Loucy (cell line): ENCODE measurements around the gene ALG3.
"Not testable (repeated sequence)": the region's sequence is repeated elsewhere in the genome, so short reads cannot be mapped to it uniquely, and the experiment has no call there.

Source experiments
- H2AFZ ChIP-seq: fragments of 200-600 bp; sonication (generic); 2 replicates; pipeline ENCODE4 v1.6.0; 2016; ENCODE audit warnings: antibody characterized with exemption, mild to moderate bottlenecking, low read length, moderate library complexity
- H3F3A ChIP-seq: fragments of 200-600 bp; 2 replicates; pipeline ENCODE4 v1.6.0; 2016; ENCODE audit warnings: antibody characterized with exemption, low read depth, mild to moderate bottlenecking
- H3K27me3 ChIP-seq: fragments of 200-600 bp; sonication (generic); 2 replicates; pipeline ENCODE4 v1.6.1; 2014; ENCODE audit warnings: low read length, mild to moderate bottlenecking; ENCODE audit not compliant: insufficient read depth, poor library complexity, severe bottlenecking
- H3K36me3 ChIP-seq: fragments of 200-600 bp; sonication (generic); 2 replicates; pipeline ENCODE4 v1.6.1; 2016; ENCODE audit warnings: low read length; ENCODE audit not compliant: insufficient read depth
- H3K4me1 ChIP-seq: fragments of 200-600 bp; sonication (generic); 2 replicates; pipeline ENCODE4 v1.5.1; 2014; ENCODE audit warnings: low read length, mild to moderate bottlenecking; ENCODE audit not compliant: insufficient read depth, poor library complexity, severe bottlenecking
- H3K4me2 ChIP-seq: fragments of 200-600 bp; sonication (generic); 2 replicates; pipeline ENCODE4 v1.6.0; 2014; ENCODE audit warnings: antibody characterized with exemption, low read length, low read depth, mild to moderate bottlenecking; ENCODE audit not compliant: poor library complexity, severe bottlenecking
- H3K4me3 ChIP-seq: fragments of 200-600 bp; sonication (generic); 2 replicates; pipeline ENCODE4 v1.5.1; 2014; ENCODE audit warnings: low read length, mild to moderate bottlenecking, mixed read lengths; ENCODE audit not compliant: poor library complexity, severe bottlenecking
- H3K79me2 ChIP-seq: fragments of 200-600 bp; sonication (generic); 2 replicates; pipeline ENCODE4 v1.6.1; 2014; ENCODE audit warnings: low read length; ENCODE audit not compliant: insufficient read depth
- H3K9ac ChIP-seq: fragments of 200-600 bp; sonication (generic); 2 replicates; pipeline ENCODE4 v1.6.0; 2014; ENCODE audit warnings: mild to moderate bottlenecking, low read depth, low read length, moderate library complexity; ENCODE audit not compliant: poor library complexity, severe bottlenecking
- H3K9me2 ChIP-seq: fragments of 200-600 bp; sonication (generic); replicated peaks from 2 replicates; pipeline ENCODE4 v1.6.1; 2016; ENCODE audit warnings: low read depth, low read length, mixed read lengths
- H3K9me3 ChIP-seq: fragments of 200-600 bp; sonication (generic); 2 replicates; pipeline ENCODE4 v1.6.1; 2014; ENCODE audit warnings: mild to moderate bottlenecking, antibody characterized with exemption, low read length, low read depth; ENCODE audit not compliant: insufficient read depth
- H4K20me1 ChIP-seq: fragments of 200-600 bp; sonication (generic); 2 replicates; pipeline ENCODE4 v1.6.0; 2014; ENCODE audit warnings: antibody characterized with exemption, low read length, mild to moderate bottlenecking; ENCODE audit not compliant: insufficient read depth, poor library complexity, severe bottlenecking
- EZH2phosphoT487 ChIP-seq: fragments of 200-600 bp; IDR thresholded peaks from 2 replicates; pipeline ENCODE4 v1.6.1; 2018; ENCODE audit warnings: antibody characterized with exemption, mild to moderate bottlenecking, moderate library complexity, borderline replicate concordance
- TF ChIP-seq, protein P1 (sequence below): fragments of 200-600 bp; sonication (generic); conservative IDR thresholded peaks from 2 replicates; pipeline ENCODE4 v1.5.1; 2014; ENCODE audit warnings: mild to moderate bottlenecking, antibody characterized with exemption, low read length

ALG3 gene

DNA sequence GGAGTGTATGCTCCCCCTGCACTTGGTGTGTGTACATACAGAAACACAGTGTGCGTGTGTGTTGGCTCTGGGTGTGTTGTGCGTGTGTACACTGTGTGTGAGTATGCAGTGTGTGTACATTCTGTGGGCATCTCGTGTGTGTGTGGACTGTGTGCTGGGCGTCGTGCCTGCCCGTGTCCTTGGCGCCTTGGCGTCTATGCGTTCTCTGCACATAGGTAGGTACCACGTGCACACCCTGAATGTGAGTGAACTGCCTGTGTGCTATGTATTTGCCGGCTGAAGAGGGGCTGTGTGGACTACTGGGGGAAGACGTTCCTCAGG lies 26.6 kb upstream of the ALG3 start:
- Histone ChIP-seq H3K9me2 (no peaks in the 10 kb centered on the region), H3K4me1 (no peaks in the 10 kb centered on the region), H3F3A (no peaks in the 10 kb centered on the region), H3K79me2 (no peaks in the 10 kb centered on the region), H3K9me3 (no peaks in the 10 kb centered on the region), H3K27me3 (no peaks in the 10 kb centered on the region), H3K36me3 (no peaks in the 10 kb centered on the region), H3K4me3 (no peak overlapping the region), H3K9ac (no peak overlapping the region), H2AFZ (no peak overlapping the region), H3K4me2 (no peak overlapping the region), H4K20me1 (no peaks in the 10 kb centered on the region)
- TF ChIP-seq EZH2phosphoT487: no peak
- TF ChIP-seq, protein P1, sequence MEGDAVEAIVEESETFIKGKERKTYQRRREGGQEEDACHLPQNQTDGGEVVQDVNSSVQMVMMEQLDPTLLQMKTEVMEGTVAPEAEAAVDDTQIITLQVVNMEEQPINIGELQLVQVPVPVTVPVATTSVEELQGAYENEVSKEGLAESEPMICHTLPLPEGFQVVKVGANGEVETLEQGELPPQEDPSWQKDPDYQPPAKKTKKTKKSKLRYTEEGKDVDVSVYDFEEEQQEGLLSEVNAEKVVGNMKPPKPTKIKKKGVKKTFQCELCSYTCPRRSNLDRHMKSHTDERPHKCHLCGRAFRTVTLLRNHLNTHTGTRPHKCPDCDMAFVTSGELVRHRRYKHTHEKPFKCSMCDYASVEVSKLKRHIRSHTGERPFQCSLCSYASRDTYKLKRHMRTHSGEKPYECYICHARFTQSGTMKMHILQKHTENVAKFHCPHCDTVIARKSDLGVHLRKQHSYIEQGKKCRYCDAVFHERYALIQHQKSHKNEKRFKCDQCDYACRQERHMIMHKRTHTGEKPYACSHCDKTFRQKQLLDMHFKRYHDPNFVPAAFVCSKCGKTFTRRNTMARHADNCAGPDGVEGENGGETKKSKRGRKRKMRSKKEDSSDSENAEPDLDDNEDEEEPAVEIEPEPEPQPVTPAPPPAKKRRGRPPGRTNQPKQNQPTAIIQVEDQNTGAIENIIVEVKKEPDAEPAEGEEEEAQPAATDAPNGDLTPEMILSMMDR: no peak

DNA sequence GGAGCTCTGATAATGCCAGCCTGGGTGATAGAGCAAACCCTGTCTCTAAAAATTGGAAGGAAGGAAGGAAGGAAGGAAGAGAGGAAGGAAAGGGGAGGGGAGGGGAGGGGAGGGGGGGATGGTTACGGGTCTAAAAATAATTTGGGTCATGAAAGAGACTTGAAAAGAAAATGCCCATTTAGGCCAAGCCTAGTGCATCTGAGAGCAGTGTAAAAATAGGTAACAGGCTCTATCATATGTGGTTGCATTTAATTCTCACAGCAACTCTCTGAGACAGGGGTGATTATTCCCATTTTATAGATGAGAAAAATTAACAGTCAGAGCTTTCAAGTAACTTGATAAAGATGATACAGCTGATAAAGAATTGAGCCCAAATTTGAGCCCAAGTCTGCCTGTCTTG lies 23.5 kb upstream of the ALG3 start:
- Histone ChIP-seq H3K4me2 (no peak overlapping the region), H3K4me3 (no peak overlapping the region), H3K36me3 (no peaks in the 10 kb centered on the region), H3K9me3 (no peaks in the 10 kb centered on the region), H3K4me1 (no peaks in the 10 kb centered on the region), H3K79me2 (no peaks in the 10 kb centered on the region), H3K9me2 (no peaks in the 10 kb centered on the region), H2AFZ (no peak overlapping the region), H3F3A (no peaks in the 10 kb centered on the region), H4K20me1 (no peaks in the 10 kb centered on the region), H3K27me3 (no peaks in the 10 kb centered on the region), H3K9ac (no peak overlapping the region)
- TF ChIP-seq, protein P1: no peak

DNA sequence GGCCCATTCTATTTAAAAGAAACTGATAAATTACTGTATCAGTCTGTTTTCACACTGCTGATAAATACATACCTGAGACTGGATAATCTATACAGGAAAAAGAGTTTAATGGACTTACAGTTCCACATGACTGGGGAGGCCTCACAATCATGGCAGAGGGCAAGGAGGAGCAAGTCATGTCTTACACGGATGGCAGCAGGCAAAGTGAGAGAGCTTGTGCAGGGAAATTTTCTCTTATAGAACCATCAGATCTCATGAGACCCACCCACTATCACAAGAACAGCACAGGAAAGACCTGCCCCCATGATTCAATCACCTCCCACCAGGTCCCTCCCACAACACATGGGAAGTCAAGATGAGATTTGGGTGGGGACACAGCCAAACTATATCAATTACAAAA lies 18.5 kb upstream of the ALG3 start:
- H3K9me3 ChIP-seq, H4K20me1 ChIP-seq, H3K27me3 ChIP-seq, H3K4me2 ChIP-seq, H3K9me2 ChIP-seq, H3K79me2 ChIP-seq, H2AFZ ChIP-seq, H3K4me3 ChIP-seq, H3K9ac ChIP-seq, H3F3A ChIP-seq, H3K4me1 ChIP-seq, H3K36me3 ChIP-seq: not testable (repeated sequence)

DNA sequence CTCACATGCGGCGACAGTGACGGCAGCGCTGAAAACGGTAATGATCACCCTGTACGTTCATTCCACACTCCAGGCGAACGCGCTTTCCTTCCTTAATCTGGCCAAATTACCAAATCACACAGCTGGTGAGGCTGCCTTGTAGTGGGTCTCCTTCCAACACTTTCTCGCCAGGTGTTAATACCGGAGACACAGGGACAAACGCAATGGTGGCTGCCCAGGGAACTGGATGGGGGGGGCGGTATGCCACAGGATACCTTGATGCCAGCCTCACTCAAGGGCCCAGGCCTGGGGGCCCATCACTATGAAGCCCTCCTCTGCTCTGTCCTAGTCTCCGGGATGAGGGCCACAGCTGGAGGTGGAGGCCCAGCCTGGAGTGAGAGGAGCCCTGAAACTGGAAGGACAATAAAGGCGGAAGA lies 14.0 kb upstream of the ALG3 start:
- no peaks in the 10 kb centered on the region for H3K27me3 ChIP-seq
- H3K4me1 ChIP-seq: peaks cover 8% of the 10 kb centered on the region
- H3K9ac ChIP-seq: peak overlapping the region; percentile 84
- no peaks in the 10 kb centered on the region for H3K79me2 ChIP-seq
- no peaks in the 10 kb centered on the region for H3K36me3 ChIP-seq
- peak overlapping the region; percentile 95 for H3K4me2 ChIP-seq
- no peaks in the 10 kb centered on the region for H3K9me2 ChIP-seq
- TF ChIP-seq, protein P1: no peak
- no peak for TF ChIP-seq EZH2phosphoT487
- H3K9me3 ChIP-seq: no peaks in the 10 kb centered on the region
- H2AFZ ChIP-seq: no peak overlapping the region
- H4K20me1 ChIP-seq: no peaks in the 10 kb centered on the region
- peak overlapping the region; percentile 91 for H3K4me3 ChIP-seq
- H3F3A ChIP-seq: no peaks in the 10 kb centered on the region; the same call in 1 of the 2 replicates
